GM21381 (cell line): ENCODE measurements around the gene SRRM1.
"Not testable (repeated sequence)": the region's sequence is repeated elsewhere in the genome, so short reads cannot be mapped to it uniquely, and the experiment has no call there.

Source experiments
- ATAC-seq: cut with Tn5 transposase; IDR thresholded peaks from one replicate; pipeline ENCODE4 v1.9.1; 2021; ENCODE audit warnings: mild to moderate bottlenecking, moderate library complexity; ENCODE audit not compliant: unreplicated experiment

Gene SRRM1

GRCh38 chr1:24641646-24642151 is 1.4 kb upstream of the SRRM1 start:
- no peak for ATAC-seq

- ATAC-seq = peak; percentile 22
Observed at GRCh38 chr1:24643363-24644099, 429 bp downstream of the SRRM1 start.

- no peak for ATAC-seq
Observed at GRCh38 chr1:24644100-24644384, 940 bp downstream of the SRRM1 start.

GRCh38 chr1:24648919-24649318 is 5.8 kb downstream of the SRRM1 start:
- no peak for ATAC-seq

GRCh38 chr1:24652382-24652781 is 9.3 kb downstream of the SRRM1 start:
- no peak for ATAC-seq

GRCh38 chr1:24654010-24654409 is 10.9 kb downstream of the SRRM1 start:
- no peak for ATAC-seq

GRCh38 chr1:24656046-24656445 is 12.9 kb downstream of the SRRM1 start:
- no peak for ATAC-seq

- ATAC-seq = no peak
Observed at GRCh38 chr1:24657781-24658180, 14.7 kb downstream of the SRRM1 start.

- ATAC-seq = no peak
Observed at GRCh38 chr1:24659166-24659904, 16.2 kb downstream of the SRRM1 start.

GRCh38 chr1:24659993-24660665 is 17.0 kb downstream of the SRRM1 start:
- ATAC-seq = no peak

GRCh38 chr1:24664507-24665033 is 21.5 kb downstream of the SRRM1 start:
- ATAC-seq = no peak

GRCh38 chr1:24666794-24667193 is 23.7 kb downstream of the SRRM1 start:
- no peak for ATAC-seq

GRCh38 chr1:24671372-24671771 is 28.3 kb downstream of the SRRM1 start:
- ATAC-seq = not testable (repeated sequence)

GRCh38 chr1:24672686-24673085 is 29.6 kb downstream of the SRRM1 start:
- not testable (repeated sequence) for ATAC-seq

- ATAC-seq = no peak
Observed at GRCh38 chr1:24673341-24673740, 30.2 kb downstream of the SRRM1 start.

GRCh38 chr1:24678421-24678820 is 35.3 kb downstream of the SRRM1 start:
- ATAC-seq = not testable (repeated sequence)

- no peak for ATAC-seq
Observed at GRCh38 chr1:24679725-24680124, 36.6 kb downstream of the SRRM1 start.

- ATAC-seq = no peak
Observed at GRCh38 chr1:24683713-24684162, 40.6 kb downstream of the SRRM1 start.

GRCh38 chr1:24688033-24688432 is 44.9 kb downstream of the SRRM1 start:
- no peak for ATAC-seq

- no peak for ATAC-seq
Observed at GRCh38 chr1:24688621-24689195, 45.6 kb downstream of the SRRM1 start.

GRCh38 chr1:24691051-24691450 is 47.9 kb downstream of the SRRM1 start:
- no peak for ATAC-seq
